GM12872 (cell line): ENCODE results near the gene OGDH.

ENCODE experiments used
- TF ChIP-seq, protein P1 (sequence below): IDR thresholded peaks from 3 replicates; pipeline ENCODE4 v1.5.1; 2011; ENCODE audit warnings: low read depth, mild to moderate bottlenecking, low read length, moderate library complexity; ENCODE audit not compliant: insufficient read depth

OGDH gene

DNA sequence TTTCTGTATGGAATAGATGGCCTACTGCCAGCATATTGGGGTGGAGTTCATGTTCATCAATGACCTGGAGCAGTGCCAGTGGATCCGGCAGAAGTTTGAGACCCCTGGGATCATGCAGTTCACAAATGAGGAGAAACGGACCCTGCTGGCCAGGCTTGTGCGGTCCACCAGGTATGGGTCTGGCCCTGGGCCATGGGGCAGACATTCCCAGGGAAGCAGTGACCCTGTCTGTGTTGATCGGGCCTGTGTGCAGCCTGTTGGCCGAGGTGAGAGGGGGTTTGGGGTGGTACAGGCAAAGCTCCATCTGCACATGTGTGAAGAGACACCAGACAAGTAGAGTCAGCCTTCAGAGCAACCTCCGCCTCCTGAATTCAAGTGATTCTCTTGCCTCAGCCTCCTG, 67.3 kb downstream of the OGDH start:
- TF ChIP-seq, protein P1, sequence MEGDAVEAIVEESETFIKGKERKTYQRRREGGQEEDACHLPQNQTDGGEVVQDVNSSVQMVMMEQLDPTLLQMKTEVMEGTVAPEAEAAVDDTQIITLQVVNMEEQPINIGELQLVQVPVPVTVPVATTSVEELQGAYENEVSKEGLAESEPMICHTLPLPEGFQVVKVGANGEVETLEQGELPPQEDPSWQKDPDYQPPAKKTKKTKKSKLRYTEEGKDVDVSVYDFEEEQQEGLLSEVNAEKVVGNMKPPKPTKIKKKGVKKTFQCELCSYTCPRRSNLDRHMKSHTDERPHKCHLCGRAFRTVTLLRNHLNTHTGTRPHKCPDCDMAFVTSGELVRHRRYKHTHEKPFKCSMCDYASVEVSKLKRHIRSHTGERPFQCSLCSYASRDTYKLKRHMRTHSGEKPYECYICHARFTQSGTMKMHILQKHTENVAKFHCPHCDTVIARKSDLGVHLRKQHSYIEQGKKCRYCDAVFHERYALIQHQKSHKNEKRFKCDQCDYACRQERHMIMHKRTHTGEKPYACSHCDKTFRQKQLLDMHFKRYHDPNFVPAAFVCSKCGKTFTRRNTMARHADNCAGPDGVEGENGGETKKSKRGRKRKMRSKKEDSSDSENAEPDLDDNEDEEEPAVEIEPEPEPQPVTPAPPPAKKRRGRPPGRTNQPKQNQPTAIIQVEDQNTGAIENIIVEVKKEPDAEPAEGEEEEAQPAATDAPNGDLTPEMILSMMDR = no peak

DNA sequence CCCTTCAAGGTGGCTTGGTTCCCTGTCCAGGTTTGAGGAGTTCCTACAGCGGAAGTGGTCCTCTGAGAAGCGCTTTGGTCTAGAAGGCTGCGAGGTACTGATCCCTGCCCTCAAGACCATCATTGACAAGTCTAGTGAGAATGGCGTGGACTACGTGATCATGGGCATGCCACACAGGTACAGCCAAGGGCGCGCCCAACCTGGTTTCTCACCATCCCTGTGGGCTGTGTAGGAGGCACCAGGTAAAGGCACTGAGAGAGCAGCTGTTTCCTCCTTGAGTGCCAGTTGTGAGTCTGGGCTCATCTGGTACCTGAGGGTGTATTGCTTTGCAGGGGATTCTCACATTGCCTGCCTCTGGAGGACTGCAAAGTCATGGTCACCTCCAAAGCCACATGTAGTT, 68.0 kb downstream of the OGDH start:
- TF ChIP-seq, protein P1 = no peak

DNA sequence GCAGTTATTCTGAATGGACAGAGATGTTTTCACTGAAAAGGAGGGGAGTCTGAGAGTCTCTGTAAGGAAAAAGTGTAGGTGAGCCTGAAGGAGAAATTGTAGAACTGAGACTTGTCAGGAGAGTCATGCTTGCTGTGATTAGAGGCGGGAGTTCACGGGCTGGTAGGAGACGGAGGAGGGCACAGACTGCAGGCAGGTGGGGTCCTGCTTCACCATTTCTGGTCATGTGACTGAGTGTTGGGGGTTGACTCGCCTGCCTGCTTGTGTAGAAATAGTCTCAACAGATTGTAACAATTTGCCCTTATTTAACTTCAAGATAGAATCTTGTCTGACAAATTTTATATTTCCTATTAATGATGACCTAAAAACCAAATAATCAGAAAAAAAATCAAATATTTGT, 70.3 kb downstream of the OGDH start:
- TF ChIP-seq, protein P1 = no peak

DNA sequence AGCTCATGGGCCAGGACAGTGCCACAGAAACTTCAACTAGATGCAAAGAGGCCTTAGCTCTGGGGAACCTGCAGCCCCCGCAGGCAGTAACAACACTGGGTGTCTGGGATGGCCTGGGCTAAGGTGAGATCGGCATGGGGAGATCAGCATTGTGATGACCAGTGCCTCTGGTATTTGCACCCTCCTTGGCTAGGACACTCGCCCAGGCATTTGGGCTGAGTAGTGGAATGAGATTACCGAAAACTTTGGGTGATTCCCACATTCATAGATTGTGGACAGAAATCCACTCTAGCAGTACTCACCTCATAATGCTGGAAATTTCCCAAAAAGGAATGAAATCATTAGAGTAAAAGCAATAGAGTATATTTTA, 71.7 kb downstream of the OGDH start:
- TF ChIP-seq, protein P1 = no peak

DNA sequence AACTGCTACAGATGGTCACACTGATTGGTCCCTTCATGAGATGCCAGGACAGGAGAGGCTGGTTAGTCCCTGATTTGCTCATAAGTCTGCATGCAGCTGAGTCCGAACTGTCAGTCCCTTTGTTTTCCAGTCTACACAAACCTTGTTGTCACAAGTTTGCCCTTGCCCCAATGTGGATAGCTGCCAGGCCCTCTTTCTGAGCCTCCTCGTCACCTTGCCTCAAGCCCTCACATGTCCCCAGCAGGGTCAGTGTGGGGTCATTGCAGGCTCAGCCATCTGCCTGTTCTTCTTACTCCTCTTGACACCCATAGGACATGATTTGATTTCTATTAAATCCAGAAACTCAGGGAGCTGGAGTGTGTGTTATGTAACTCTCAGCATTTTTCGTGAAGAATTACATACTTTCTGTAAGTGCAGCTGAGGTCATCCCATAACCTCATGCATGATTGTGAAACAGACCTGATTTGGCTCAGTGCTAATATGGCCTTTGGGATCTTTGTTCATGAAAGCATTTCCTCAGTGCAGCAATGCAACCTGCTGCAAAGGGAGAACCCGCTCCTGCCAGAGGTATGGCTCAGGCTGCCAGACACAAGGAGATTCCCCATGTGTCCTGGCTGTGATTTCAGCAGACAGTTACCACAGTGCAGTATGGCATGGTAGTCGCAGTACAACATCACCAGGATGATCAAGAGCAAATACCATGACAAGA, 72.2 kb downstream of the OGDH start:
- TF ChIP-seq, protein P1 = no peak

DNA sequence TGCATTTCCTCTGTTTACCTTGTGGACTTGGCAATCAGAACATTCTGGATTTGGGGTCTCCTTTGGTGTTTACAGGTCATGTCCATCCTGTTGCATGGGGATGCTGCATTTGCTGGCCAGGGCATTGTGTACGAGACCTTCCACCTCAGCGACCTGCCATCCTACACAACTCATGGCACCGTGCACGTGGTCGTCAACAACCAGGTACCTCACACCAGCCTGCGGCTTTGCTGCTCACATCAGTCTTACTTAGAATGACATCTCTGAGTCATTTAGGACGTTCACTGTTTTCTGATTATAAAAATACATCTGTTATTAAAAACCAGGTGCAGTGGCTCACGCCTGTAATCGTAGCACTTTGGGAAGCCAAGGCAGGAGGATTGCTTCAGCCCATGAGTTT, 75.2 kb downstream of the OGDH start:
- TF ChIP-seq, protein P1 = no peak

DNA sequence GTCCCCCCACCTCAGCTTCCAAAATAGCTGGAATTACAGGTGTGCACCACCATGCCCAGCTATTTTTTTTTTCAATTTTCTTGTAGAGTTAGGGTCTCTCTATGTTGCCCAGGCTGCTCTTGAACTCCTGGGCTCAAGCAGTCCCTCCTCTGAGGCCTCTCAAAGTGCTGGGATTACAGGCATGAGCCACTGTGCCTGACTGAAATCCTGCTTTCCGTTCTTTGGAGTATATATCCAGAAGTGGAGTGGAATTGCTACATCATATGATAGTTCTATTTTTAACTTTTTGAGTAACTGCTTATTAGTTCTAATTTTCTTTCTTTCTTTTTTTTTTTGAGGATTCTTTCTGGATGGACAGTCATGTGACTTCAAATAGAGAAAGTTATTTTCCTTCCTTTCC, 79.3 kb downstream of the OGDH start:
- TF ChIP-seq, protein P1 = no peak
